HepG2 (cell line): ENCODE data around the gene CLIP2. TPM values are rescaled to one million over a fixed set of nuclear protein-coding genes. Genes with fewer than 3 reads are reported as not detected.
A peak's percentile ranks its signal among the peaks of the same experiment; 100 is the strongest.

Experiments used
- AGO2 ChIP-seq: fragments of 200-400 bp; formaldehyde crosslinking; optimal IDR thresholded peaks from 2 replicates; pipeline ENCODE3; 2017; ENCODE audit warnings: mild to moderate bottlenecking, low read depth, low read length, moderate library complexity
- CAMTA2 ChIP-seq: sonication (generic); formaldehyde crosslinking; IDR thresholded peaks from 2 replicates; pipeline ENCODE4 v1.4.0; 2020; ENCODE audit warnings: mild to moderate bottlenecking, missing genetic modification reagents, borderline replicate concordance
- MNT ChIP-seq: fragments of 450-650 bp; IDR thresholded peaks from 2 replicates; pipeline ENCODE4 v1.6.1; 2016
- TAF1 ChIP-seq: sonication (generic); formaldehyde crosslinking; IDR thresholded peaks from 2 replicates; pipeline ENCODE4 v1.4.0; 2020; ENCODE audit warnings: missing genetic modification reagents
- TMF1 ChIP-seq: sonication (generic); formaldehyde crosslinking; IDR thresholded peaks from 2 replicates; pipeline ENCODE4 v1.8.1; 2022; ENCODE audit warnings: low read depth, missing genetic modification reagents
- U2AF1 ChIP-seq: fragments of 200-400 bp; formaldehyde crosslinking; optimal IDR thresholded peaks from 2 replicates; pipeline ENCODE3; 2017; ENCODE audit warnings: mild to moderate bottlenecking, low read depth, low read length
- ZIK1 ChIP-seq: sonication (generic); formaldehyde crosslinking; IDR thresholded peaks from 2 replicates; pipeline ENCODE4 v1.5.0; 2020; ENCODE audit warnings: mild to moderate bottlenecking, low read depth, missing genetic modification reagents, borderline replicate concordance
- ZNF710 ChIP-seq: sonication (generic); formaldehyde crosslinking; IDR thresholded peaks from 2 replicates; pipeline ENCODE4 v1.5.0; 2020; ENCODE audit warnings: mild to moderate bottlenecking, missing genetic modification reagents, borderline replicate concordance
- polyA plus RNA-seq, 8 experiments: library from polyadenylated mRNA; depleted of rRNA in 3 of 8; stranded (reverse) in 7 of 8; unstranded in 1 of 8; fragments of >200 nt; fragmentation: Illumina TruSeq in 4 of 8; extraction: Trizol in 4 of 8; gene quantifications; 2 replicates each; pipeline versions ENCODE4 v1.2.1 to v1.2.3, GENCODE V29; 2011 to 2016; ENCODE audit warnings: low read depth in 4 of 8, missing spikeins in 1 of 8, mixed read lengths in 1 of 8; ENCODE audit not compliant: insufficient read depth in 1 of 8
- total RNA-seq, 5 experiments: library from RNA; depleted of rRNA; stranded (reverse); fragments of >200 nt; fragmentation: Illumina TruSeq; extraction: Trizol; gene quantifications; 2 replicates each; pipeline ENCODE4 v1.2.3, GENCODE V29; 2016; ENCODE audit warnings: low read depth in 1 of 5
- TF ChIP-seq, protein P1 (sequence below): sonication (generic); formaldehyde crosslinking; IDR thresholded peaks from one replicate; pipeline ENCODE4 v1.5.1; 2020; ENCODE audit warnings: mild to moderate bottlenecking, missing genetic modification reagents; ENCODE audit errors: not compliant biosample characterization
- TF ChIP-seq, protein P2 (sequence below): IDR thresholded peaks from 2 replicates; pipeline ENCODE4 v1.6.1; 2018; ENCODE audit warnings: missing genetic modification reagents, mild to moderate bottlenecking, missing compliant biosample characterization
- TF ChIP-seq, protein P3 (sequence below): sonication (generic); formaldehyde crosslinking; IDR thresholded peaks from 2 replicates; pipeline ENCODE4 v1.4.0; 2020; ENCODE audit warnings: mild to moderate bottlenecking, missing genetic modification reagents

The CLIP2 gene
- total and polyA plus RNA-seq, 2 of the 13 experiments (the other 11 are each of a cell fraction or from before 2014, with no cell fraction given) = 6.5 to 17.4 TPM

DNA sequence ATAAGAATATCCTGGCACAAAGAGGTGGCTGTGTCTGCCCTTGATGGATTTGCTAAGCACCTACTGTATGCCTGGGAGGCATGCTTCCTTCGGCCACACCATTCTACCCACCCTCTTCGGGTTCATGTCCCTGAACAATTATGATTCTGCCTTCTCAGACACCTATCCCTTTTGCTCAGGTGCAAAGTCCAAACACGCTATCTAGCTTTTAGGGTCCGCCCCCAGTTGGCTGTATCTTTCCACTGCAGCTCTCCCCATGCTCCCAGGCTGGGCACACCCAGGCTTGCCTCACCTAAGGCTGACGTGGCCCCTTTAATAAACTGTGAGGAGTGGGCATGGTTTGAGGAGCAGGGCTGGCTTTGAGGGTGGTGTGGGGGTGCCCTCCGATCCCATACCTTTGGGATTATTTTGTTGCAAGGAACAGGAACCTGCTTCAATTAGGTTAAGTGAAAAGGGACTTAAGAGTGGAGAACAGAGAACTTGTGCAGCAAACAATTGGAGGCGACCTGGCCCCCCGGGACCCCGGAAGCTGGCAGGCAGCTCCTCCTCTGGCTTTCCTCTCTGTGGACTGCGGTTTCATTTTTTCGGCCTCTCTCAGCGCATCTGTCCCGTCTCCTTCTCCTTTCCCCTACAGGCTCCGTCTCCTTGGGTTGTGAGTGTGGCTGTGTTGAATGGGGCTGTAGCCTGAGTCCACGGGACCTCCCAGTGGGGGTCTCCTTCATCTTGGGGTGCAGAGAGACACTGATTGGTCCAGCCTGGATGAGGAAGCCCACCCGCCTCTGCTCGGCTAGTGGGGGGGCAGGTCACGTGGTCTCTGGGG lies 3.8 kb downstream of the CLIP2 start (continued):
- TF ChIP-seq, protein P1, sequence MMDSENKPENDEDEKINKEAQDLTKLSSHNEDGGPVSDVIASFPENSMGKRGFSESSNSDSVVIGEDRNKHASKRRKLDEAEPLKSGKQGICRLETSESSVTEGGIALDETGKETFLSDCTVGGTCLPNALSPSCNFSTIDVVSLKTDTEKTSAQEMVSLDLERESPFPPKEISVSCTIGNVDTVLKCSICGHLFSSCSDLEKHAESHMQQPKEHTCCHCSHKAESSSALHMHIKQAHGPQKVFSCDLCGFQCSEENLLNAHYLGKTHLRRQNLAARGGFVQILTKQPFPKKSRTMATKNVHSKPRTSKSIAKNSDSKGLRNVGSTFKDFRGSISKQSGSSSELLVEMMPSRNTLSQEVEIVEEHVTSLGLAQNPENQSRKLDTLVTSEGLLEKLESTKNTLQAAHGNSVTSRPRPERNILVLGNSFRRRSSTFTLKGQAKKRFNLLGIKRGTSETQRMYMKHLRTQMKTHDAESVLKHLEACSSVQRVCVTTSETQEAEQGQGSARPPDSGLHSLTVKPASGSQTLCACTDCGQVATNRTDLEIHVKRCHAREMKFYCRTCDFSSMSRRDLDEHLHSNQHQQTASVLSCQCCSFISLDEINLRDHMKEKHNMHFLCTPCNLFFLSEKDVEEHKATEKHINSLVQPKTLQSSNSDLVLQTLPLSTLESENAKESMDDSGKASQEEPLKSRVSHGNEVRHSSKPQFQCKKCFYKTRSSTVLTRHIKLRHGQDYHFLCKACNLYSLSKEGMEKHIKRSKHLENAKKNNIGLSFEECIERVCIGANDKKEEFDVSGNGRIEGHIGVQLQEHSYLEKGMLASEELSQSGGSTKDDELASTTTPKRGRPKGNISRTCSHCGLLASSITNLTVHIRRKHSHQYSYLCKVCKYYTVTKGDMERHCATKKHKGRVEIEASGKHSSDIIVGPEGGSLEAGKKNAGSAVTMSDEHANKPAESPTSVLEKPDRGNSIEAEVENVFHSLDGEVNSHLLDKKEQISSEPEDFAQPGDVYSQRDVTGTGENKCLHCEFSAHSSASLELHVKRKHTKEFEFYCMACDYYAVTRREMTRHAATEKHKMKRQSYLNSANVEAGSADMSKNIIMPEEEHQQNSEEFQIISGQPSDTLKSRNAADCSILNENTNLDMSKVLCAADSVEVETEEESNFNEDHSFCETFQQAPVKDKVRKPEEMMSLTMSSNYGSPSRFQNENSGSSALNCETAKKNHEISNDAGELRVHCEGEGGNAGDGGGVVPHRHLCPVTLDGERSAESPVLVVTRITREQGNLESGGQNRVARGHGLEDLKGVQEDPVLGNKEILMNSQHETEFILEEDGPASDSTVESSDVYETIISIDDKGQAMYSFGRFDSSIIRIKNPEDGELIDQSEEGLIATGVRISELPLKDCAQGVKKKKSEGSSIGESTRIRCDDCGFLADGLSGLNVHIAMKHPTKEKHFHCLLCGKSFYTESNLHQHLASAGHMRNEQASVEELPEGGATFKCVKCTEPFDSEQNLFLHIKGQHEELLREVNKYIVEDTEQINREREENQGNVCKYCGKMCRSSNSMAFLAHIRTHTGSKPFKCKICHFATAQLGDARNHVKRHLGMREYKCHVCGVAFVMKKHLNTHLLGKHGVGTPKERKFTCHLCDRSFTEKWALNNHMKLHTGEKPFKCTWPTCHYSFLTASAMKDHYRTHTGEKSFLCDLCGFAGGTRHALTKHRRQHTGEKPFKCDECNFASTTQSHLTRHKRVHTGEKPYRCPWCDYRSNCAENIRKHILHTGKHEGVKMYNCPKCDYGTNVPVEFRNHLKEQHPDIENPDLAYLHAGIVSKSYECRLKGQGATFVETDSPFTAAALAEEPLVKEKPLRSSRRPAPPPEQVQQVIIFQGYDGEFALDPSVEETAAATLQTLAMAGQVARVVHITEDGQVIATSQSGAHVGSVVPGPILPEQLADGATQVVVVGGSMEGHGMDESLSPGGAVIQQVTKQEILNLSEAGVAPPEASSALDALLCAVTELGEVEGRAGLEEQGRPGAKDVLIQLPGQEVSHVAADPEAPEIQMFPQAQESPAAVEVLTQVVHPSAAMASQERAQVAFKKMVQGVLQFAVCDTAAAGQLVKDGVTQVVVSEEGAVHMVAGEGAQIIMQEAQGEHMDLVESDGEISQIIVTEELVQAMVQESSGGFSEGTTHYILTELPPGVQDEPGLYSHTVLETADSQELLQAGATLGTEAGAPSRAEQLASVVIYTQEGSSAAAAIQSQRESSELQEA (CRISPR knock-in tag) = no peak
- TF ChIP-seq MNT (no peak; the same call in 1 of the 2 replicates), TMF1 (CRISPR knock-in tag) (no peak), U2AF1 (no peak), ZNF710 (no peak), AGO2 (peak; percentile 59), TAF1 (no peak; the same call in none of the 2 replicates), CAMTA2 (no peak), ZIK1 (CRISPR knock-in tag) (0 out of 2 replicates have a peak, but pooled peaks have one; percentile 31)
- TF ChIP-seq, protein P2, sequence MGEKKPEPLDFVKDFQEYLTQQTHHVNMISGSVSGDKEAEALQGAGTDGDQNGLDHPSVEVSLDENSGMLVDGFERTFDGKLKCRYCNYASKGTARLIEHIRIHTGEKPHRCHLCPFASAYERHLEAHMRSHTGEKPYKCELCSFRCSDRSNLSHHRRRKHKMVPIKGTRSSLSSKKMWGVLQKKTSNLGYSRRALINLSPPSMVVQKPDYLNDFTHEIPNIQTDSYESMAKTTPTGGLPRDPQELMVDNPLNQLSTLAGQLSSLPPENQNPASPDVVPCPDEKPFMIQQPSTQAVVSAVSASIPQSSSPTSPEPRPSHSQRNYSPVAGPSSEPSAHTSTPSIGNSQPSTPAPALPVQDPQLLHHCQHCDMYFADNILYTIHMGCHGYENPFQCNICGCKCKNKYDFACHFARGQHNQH = peak; percentile 75
- TF ChIP-seq, protein P3, sequence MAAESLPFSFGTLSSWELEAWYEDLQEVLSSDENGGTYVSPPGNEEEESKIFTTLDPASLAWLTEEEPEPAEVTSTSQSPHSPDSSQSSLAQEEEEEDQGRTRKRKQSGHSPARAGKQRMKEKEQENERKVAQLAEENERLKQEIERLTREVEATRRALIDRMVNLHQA (CRISPR knock-in tag) = no peak
